Glomerular visceral epithelial cell (primary cell): ENCODE measurements around the gene CHMP1A.
A peak's percentile ranks its signal among the peaks of the same experiment; 100 is the strongest.

Experiments used
- DNase-seq: peaks from one replicate; pipeline ENCODE4 v3.0.0-alpha.2; 2016; ENCODE audit errors: extremely low spot score

CHMP1A gene

DNA sequence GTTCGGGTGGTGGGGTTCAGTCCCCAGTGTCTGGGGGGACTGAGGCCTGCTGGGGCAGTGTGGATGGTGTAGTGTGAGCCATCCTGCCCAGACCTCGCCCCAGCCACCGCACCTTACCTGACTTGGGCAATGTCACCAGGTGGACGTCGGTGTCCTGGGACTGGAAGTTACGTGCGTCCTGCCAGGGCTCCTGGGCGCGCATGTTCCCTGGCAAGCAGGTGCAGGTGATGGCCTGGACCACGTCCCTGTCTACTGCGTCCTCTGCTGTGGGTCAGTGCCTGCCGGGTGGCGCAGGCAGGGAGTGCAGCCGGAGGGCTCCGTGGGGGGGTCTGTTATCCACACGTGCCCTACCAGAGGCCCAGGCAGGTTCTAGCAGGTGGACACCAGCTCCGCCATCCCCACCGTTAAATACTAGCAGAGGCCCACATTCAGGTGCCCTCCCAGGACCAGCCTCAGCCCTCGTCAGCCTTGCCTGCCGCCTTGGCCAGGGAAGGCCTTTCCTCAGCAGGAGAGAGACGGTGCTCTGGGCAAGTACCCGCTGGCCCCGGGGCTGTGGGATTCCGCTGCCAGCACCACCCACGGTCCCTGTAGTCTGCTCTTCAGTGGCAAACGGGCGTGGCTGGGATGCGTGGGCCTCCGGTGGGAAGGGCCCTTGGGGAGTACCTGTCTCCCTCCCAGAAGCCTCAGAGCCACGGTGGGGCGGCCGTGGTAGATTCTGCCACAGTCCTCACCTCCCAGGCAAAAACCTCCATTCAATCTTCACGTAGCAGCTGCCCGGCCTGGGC is 52.1 kb downstream of the CHMP1A start:
- no peak for DNase-seq

DNA sequence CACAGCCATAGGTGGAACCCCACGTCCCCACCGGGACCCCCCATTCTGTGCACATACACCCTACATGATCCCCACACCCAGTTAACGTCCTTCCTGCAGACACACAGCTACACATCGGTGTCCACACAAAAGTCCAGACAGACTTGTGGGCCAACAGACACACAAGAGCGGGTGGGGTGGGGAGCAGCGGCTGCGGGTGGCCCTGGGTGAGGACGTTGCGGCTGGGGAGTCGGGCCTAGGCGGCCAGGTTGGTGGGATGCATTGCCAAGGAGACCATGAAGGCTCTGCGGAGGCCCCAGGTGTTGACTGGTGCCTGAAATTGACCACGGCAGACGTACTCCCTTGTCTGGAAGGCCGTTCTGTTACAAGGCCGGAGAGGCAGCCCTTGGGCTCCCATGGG is 52.7 kb downstream of the CHMP1A start:
- no peak for DNase-seq

DNA sequence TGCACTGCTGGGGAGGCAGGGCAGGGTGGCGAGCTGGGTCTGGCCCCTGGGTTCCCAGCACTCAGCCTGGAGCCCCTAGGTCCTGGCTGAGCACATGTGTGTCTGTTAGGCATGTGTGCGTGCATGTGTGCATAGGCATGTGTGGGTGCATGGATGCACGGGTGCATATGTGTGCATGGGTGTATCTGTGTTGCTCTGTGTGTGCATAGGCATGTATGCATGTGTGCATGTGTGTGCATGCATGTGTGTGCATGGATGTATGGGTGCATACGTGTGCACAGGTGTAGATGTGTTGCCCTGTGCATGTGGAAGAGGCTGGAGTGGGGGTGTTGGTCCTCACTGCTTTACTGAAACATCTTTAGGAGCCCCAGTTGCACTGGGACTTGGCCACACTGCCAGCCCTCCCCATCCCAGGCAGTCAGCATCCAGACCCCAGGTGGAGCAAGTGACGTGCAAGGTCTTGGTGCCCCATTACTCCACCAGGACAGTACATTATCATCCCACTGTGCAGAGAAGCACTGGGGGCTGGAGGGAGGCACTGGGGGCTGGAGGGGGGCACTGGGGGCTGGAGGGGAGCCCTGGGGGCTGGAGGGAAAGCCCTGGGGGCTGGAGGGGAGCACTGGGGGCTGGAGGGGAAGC is 54.4 kb downstream of the CHMP1A start:
- no peak for DNase-seq

DNA sequence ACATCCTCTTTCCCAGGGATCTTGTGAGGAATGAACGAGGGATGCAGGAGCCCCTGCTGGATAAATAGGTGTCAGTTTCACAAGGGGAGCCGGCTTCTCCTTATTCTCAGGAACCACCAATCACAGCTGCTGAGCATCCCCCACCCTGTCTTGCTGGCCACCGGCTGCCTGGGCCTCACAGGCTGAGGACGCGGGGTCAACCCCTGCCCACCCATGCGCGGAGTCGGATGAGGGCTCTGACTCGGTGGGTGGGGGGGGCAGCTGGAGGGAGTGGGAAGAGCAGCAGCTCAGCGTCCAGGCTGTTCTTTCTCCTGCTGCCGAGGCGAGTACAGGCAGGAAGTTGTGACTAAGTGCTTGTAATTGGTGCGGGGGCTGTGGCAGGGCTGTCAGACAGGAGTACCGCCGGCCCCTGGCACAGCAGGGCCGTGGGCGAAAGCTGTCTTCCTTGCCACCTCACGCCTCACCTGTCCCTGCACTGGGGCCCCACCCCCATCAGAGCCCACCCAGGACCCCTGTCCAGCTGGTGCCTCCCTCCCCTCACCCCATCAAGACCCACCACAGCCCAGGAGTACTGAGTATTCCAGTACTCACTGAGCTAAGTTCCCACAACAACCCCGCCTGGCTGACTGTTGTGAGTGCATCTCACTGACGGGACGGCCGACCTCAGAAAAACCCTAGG is 55.1 kb downstream of the CHMP1A start:
- peak; percentile 89 for DNase-seq

DNA sequence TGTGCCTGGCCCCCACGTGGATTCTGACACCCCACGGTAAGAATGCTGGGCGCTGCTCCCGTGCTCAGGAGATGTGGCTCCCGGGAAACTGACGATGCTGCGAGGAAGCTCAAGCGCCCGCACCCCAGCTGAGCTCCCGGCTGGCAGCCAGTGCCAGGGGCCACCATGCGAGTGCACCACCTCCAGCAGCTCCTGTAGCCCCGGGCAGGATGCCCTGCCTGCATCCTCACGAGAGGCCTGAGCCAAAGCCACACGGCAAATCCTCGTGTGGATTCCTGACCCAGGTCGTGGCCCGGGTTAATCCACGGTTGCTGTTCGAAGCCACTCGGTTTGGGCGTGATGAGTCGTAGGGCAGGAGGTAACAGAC is 55.6 kb downstream of the CHMP1A start:
- DNase-seq = no peak

DNA sequence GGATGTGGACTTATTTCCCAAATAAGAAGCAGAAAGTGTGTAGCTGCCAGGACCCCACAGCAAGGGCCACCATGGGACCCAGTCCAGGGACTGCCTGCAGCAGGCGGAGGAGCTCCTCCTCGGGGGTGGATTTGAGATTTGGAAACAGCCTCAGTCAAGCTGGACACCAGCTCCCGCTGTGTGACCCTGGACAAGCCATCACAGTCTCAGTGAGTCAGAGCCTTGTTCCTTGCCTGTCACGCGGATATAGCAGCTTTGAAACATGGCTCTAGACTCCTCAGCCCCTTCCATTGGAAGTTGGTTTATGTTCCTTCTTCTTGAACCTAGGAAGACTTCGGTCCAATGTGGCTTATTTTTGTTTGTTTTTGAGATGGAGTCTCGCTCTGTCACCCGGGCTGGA is 56.6 kb downstream of the CHMP1A start:
- DNase-seq = no peak

DNA sequence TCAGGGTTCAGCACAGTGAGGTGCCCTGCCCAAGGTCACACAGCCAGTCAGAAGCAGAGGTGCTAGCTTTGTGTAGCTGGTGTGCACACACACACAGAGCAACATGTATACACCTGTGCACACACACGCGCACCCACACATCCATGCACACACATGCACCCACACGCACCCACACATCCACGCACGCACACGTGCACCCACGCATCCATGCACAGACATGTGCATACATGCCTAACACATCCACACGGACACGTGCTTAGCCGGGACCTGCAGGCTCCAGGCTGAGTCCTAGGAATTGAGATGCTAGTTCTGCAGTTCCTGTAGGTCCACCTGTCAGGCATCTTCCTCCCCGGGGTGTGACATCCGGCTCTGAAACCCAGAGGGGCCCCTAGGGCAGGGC is 57.1 kb downstream of the CHMP1A start:
- no peak for DNase-seq

DNA sequence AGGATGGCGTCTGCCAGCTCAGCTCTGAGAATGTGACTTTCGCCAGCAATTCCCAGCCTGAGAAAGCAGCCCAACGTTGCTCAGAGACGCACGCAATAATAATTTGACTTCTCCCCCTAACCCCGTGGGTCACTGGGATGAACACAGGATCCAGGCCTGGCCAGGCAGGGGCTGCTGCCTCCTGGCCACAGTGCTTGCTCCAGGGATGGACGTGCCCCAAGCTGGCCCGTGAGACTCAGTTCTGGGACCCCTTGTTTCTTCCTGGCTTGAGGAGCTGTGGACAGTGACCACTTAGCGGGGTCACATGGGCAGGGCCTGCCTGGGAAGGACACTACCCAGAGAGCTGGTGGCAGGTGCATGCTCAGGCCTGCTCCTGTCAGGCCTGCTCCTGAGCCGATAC is 57.6 kb downstream of the CHMP1A start:
- DNase-seq = no peak

DNA sequence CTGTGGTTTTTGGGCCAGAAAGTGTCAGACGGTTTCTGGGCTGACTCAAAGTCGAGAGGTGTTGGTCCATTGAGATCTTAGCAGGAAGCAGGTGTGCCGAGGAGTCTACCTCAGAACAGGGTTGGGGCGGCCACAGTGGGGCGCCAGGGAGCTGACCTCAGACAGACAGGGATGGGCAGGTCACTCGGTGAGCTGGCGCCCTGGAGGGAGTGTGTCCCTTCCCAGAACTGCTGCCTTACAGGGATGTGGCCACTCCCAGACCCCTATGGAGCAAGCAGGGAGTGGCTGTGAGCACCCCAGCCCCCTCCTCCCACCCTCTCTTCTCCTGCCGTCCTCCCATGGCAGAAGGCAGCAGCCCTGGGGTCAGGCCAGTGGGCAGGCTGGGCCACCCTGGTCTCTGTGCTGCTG is 58.1 kb downstream of the CHMP1A start:
- peak; percentile 60 for DNase-seq

DNA sequence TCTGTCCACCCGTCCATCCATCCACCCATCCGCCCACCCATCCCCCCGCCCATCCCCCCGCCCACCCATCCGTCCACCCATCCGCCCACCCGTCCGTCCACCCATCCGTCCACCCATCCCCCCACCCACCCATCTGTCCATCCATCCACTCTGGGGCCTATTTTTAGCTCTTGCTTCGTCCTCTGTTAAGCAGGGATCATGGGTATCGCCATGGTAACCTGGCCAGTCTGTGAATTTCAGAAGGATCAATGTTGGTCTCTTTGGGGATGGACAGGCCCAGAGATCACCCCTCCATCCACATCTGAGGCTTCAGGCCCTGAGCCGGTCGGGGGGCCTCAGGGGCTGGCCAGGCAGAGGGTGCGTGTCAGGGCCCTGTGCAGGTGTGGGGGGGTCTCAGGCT is 59.3 kb downstream of the CHMP1A start:
- DNase-seq = peak; percentile 37

DNA sequence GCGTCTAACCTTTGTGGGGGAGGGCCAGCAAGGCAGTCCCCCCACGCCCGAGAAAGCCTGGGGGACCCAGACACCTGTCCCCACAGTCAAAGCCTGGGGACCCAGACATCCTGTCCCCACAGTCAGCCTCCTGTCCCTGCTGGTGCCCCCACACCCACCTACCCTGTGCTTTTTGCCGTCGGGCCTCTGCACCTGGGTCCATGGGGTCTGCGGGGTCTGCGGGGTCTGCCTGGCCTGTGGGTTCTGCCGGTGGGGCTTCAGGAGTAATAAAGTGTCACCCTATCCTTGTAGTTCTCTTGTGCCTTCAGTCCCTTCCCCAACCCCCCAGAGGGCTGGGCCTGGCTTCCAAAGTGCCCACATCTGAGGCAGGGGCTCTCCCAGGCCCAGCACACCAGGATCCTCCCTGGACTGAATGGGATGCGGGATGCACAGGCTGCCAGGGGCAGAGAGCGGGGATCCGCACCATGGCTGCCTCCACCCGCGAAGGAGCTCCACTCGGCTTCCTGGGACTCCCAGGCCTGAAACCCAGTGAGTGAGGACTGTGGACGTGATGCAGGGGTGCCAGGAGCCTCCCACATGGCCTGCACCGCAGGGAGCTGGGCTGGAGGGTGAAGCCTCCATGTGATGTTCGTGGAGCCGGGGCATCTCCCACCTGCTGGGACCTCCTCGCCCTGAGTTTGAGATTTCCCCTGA is 60.4 kb downstream of the CHMP1A start:
- no peak for DNase-seq

DNA sequence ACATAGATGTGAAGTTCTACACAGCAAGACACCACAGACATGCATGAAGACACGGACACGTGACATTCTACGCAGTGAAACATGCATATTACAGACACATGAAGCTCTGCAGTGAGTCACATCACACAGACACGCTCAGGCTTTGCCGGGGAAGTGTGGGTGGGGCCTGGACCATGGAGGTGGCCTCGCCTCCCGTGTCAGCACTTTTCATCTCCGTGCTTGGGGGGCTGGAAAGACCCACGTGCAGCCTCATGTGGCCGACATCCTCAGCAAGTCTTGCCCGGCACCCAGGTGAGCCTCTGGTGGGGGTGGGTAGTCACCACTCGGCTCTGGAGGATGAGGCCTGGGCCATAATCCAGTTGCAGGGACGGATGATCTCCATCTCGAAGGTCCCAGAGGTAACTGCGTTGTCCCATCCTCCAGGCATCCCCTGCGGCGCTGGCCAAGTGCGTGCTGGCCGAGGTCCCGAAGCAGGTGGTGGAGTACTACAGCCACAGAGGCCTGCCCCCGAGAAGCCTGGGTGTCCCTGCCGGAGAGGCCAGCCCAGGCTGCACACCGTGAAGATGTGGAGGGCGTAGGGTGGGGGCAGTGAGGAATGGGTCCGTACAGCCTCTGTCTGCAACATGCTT is 61.3 kb downstream of the CHMP1A start:
- no peak for DNase-seq

DNA sequence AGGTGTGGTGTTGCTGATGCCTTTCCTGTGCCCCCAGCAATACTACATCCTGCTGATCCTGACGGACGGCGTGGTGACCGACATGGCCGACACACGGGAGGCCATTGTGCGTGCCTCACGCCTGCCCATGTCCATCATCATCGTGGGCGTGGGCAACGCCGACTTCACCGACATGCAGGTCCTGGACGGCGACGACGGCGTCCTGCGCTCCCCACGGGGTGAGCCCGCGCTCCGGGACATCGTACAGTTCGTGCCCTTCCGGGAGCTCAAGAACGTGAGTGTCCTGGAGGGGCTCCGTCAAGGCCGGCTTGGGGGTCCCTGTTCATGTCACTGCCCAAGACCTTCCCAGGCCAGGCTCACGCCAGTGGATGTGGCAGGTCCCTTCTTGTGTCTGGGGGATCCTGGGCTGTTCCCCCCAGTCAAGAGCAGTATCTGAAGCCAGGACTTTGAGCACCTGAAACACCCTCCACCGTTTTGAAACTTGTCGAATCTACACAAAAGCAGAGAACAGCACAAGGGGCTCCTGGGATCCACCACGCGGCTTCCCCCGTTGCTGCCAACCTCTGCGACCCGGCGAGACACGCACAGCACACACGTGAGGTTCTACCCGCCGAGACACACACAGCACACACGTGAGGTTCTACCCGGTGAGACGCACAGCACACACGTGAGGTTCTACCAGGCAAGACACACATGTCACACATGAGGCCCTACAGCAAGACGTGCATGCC is 62.0 kb downstream of the CHMP1A start:
- no peak for DNase-seq
